ENCODE results near the gene PRKG1.
"Not testable (repeated sequence)": the region's sequence is repeated elsewhere in the genome, so short reads cannot be mapped to it uniquely, and the experiment has no call there.

PRKG1 gene

DNA sequence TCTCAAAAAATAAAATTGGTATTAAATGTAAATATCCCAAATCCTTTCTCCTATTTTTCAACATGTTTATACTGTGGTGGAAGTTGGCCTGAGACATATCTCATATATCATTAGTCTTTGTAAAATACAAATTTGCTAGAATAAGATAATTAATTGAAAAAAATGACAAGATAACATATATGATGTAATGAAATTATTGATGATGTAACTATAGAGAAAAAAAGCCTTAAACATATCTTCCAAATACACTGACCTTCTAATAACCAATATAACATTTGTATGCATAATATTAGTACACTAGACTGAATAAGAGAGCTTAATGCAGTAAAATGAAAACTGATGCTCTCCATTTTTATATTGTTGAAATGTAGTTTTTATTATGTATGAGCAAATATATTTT, 104.3 kb downstream of the PRKG1 start:
- no peak for DNase-seq

GRCh38 chr10:51180141-51180540, 105.9 kb downstream of the PRKG1 start:
- DNase-seq = no peak

GRCh38 chr10:51183783-51184182, 109.5 kb downstream of the PRKG1 start:
- DNase-seq = no peak

GRCh38 chr10:51186361-51186760, 112.1 kb downstream of the PRKG1 start:
- DNase-seq = no peak

DNA sequence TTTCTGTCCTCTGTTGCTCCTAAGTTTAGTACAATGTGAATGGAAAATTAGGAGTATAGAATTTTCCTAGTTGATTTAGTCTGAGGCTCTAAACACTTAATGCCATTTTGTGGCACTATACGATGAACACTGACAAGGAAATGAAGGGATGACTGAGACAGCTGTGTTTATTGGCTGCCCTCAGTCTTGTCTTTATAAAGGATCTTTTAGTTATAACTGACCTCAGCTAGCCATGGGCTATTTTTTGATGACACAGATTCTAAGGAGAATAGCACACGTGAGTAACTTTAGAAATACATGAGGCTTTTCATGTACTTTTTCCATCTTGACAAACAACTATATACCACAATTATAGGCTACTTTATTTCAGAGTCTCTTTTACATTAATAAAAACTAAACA, 113.7 kb downstream of the PRKG1 start:
- no peak for DNase-seq

- DNase-seq = no peak
These were observed 114.6 kb downstream of the PRKG1 start for GRCh38 chr10:51188866-51189265.

- DNase-seq = no peak
These were observed 122.4 kb downstream of the PRKG1 start for GRCh38 chr10:51196508-51197175.

GRCh38 chr10:51198170-51198569, 123.9 kb downstream of the PRKG1 start:
- no peak for DNase-seq

DNA sequence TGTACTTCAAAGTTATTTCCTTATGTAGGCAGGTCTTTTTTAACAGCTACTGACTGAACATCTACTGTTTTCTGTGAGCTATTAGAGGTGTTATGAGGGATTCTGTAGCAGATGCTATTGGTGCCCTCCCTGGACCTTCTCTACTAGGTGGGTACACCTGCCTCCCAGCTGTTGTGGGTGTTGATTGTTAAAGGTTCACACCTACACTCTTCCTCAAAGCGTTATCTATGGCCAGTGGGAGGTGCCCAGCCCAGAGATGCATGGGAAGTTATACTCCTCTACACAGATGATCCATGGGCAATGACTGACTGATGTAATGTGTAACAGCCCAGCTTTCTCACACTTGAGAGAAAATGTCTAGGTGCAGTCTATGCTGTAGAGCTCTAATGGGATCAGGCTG, 127.7 kb downstream of the PRKG1 start:
- DNase-seq = no peak

GRCh38 chr10:51203359-51203758, 129.1 kb downstream of the PRKG1 start:
- DNase-seq = no peak

GRCh38 chr10:51204066-51204465, 129.8 kb downstream of the PRKG1 start:
- no peak for DNase-seq

- DNase-seq = no peak
These were observed 130.4 kb downstream of the PRKG1 start for GRCh38 chr10:51204701-51205100.

- DNase-seq = no peak
These were observed 132.2 kb downstream of the PRKG1 start for GRCh38 chr10:51206500-51206899.

GRCh38 chr10:51212937-51213336, 138.7 kb downstream of the PRKG1 start:
- not testable (repeated sequence) for DNase-seq

GRCh38 chr10:51214207-51215196, 140.2 kb downstream of the PRKG1 start:
- no peak for DNase-seq

DNA sequence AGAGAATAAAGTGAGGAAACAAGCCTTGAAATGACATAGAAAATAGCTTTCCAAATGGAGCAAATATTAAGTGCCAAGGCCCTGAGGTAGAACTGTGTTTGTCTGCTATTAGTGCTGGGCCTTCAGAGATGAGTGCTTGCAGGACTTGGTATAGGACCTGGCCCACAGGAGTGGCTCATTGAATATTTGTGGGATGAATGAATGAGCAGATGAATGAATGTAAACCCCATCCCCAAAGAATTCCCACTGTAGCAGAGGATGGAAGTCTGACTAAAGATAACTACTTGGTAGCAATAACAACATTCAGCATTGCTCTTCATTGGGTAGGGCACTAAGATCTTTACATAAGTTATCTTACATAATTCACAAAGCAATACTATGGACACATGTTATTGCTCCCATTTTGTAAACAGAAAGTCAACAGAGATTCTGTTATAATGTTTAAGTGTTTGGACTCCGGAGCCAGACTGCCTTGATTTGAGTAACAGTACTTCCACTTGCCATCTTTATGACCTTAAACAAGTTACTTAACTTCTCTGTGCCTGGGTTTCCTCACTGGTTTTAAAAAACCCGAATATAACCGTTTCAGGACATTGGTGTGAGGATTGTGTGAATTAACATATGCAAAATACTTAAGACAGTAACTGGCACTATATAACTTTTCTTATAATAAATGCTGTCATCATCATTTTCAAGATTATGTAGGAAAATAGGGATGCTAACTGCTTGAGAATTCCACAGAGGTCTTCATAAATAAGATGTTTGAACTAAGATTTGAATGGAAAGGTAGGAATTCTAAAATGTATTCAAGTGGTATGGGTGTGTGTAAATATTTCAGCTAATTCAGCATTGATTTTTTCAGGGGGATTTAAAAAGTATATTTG, 141.9 kb downstream of the PRKG1 start:
- no peak for DNase-seq

- no peak for DNase-seq
These were observed 143.2 kb downstream of the PRKG1 start for GRCh38 chr10:51217505-51217904.

DNA sequence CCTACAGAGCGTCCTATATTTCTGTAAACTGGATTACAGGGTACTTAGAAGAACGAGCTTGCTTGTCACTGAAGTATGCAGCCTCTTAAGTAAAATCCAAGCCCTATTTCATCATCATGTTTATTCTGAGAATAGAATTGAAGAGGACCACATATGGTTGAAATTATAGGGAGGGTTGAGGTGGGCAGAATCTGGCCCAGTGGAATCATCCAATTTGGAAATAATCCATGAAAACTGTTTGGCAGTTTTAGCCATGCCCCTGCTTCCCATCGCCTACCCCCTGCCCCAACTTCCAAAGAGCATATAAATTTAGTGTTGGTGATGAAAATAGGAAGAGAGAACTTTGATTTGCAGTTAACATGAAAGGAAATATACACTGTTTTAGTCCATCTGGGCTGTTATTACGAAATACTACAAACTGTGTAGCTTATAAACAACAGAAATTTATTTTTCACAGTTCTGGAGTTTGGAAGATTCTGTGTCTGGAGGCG, 150.4 kb downstream of the PRKG1 start:
- DNase-seq = no peak

GRCh38 chr10:51227897-51228713, 153.8 kb downstream of the PRKG1 start:
- DNase-seq = no peak

DNA sequence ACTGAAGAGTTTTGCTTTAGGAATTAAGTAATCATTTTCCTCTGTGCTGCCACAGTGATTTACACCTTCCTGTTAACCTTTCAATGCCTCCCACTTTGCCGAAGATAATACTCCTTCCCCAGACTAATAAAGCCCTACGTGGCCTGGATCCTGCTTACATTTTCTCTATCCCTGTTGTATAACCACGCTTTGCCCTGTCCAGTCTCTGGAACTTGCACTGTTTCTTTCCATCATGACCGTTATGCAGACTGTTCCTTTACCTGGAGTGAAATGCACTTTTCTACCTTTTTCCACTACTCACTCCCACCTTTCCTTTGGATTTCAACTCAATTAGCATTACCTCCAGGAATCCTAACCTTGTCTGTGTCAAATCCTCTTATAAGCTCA, 154.4 kb downstream of the PRKG1 start:
- DNase-seq = no peak

DNA sequence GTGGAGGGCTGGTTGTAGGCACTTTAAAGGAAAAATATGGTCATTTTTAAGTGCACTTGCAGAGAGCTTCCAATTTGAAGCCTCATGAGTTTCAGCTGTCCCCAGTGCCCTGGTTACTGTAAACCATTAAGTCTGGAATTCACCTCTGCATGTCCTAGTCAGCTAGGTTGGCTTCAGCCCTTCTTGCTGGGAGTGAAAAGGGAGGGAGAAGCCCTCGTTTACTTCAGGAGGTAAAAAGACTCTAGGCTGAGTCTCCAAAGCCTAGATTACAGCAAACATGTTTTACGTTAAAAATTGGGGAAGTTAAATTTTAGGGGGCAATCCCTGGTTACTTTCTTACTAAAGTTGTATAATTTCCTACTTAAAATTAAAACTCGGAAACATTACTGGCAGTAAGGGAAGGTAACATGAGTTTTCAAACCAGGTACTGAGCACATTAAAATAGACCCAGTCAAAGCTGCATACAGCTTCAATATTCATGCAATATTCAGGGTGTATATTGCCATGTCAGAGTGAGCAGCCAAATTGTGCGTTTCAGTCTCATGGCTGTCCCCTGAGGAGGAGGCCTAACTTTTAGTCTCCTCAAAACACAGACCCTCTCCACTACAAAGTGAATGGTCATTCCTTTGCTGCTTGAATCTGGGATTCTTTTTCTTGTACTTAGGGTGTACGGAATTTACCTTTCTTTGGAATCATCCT, 156.7 kb downstream of the PRKG1 start:
- no peak for DNase-seq
